HG03432 (cell line): Measurements from ENCODE around the gene ELAVL1.
A peak's percentile ranks its signal among the peaks of the same experiment; 100 is the strongest.
"Not testable (repeated sequence)": the region's sequence is repeated elsewhere in the genome, so short reads cannot be mapped to it uniquely, and the experiment has no call there.

Experiments
- ATAC-seq: cut with Tn5 transposase; IDR thresholded peaks from one replicate; pipeline ENCODE4 v1.9.1; 2021; ENCODE audit warnings: mild to moderate bottlenecking, moderate library complexity; ENCODE audit not compliant: unreplicated experiment

The ELAVL1 gene

DNA sequence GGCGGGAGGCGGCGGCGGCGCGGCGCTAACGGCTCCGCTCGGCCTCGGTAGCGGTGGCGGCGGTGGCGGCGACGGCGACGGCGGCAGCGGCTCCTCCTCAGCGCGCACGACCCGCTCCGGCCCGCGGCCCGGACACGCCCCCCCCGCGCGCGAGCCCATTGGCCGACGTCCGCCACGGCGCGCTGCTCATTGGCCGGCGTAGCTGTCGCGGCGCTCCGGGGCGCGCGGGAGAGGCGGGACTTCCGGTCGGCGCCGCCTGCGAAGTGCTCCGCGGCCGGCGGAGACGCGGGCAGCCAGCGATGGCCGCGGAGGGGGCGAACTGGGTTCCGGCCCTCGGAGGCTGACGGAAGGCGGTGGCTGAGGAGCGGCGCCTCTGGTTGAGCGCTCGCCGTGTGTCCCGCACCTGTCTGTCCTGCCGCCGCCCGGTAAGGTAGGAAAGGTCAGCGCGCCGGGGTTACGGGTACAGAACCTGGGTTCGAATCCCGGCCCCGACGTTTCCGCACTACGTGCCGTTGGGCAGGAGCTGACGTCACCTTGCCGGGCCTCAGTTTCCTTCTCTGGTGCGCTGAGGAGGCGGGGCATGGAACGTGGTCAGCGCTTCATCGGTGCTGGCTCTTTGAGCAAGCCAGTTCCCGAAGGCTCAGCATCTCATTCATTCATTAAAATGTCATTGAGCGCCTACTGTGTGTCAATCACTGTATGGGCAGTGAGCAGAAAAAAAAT lies at the start of gene ELAVL1:
TSS of gene ELAVL1 (minus strand) at position 108 of the 723 bp plus-strand sequence. CDS start 13,826 bp downstream, outside the sequence.
- ATAC-seq: peak; percentile 80

DNA sequence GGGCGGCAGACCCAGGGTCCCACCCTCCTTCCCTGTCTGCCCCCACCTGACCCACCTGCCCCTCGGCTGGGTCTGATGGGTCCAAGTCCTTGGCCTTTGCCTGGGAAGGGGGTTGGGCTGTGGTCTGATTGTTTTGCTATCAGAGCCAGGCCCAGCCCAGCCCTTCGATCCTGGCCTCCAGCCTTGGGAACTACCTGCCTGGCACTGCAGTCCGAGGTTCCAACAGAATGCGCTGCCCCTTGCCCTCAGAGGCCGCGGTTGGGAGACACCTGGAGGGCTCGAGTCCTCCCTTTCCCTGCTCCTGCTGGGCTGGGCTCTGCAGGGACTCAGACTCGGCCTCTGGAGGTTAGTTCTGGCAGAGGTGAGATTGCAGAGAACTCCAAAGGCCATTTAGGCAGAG lies 48.7 kb upstream of the ELAVL1 start:
- ATAC-seq: no peak

DNA sequence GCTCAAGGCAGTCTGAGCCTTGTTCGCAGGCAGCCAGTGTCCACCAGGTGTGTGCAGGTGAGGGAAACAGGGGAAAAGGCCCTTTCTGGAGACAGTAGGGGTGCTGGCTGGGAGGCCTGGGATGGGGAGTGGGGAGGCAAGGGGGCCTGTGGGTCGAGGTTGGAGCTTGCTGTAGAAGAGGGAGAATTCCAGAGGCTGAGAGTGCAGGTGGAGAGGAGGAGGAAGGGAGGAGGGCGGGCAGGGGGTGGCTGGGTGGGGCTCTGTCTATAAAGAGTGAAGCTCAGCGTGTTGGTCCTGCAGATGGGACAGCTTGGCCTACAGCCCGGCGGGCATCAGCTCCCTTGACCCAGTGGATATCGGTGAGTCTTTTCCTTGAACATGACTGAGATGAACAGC lies 47.0 kb upstream of the ELAVL1 start, which contains the start of gene CCL25:
TSS of gene CCL25 (plus strand) at position 297 of the 396 bp plus-strand sequence. CDS start 290 bp downstream, outside the sequence.
- no peak for ATAC-seq

DNA sequence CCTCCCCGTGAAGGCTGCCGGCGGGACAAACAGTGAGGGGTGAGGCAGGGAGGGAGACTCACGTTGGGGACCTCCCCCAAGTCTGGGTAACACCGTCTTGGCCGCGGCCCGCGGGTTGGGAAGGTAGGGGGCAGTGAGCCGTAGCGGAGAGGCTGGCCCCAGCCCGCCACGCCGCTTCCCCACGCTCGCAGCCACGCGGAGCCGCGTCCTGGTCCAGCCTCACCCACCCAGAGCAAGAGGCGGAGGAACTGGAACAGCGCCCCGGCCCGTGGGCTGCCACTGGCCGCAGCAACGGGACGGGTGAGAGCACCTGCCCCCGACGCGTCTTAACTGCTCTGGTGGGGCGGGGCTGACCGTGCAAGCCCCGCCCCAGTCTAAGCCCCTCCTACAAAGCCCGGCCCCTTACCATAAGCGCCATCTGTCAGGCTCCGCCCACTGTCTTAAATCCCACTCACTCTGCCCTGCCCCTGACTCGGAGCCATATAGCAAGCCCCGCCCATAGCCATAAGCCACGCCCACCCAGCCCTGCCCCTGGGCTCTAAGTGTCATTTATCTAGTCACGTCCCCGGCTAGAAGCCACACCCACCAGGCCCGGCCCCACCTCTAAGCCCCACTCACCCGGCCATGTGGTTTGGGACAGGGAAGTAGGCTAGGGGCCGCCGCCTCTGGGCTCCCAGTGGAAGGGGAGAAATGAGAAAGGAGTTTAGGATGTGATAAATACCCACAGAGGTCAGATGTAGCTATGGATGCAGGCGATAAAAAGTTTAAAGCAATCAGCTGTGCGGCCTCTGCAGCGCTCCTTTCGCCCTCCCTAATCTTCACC lies 45.0 kb upstream of the ELAVL1 start:
- ATAC-seq: peak; percentile 83

DNA sequence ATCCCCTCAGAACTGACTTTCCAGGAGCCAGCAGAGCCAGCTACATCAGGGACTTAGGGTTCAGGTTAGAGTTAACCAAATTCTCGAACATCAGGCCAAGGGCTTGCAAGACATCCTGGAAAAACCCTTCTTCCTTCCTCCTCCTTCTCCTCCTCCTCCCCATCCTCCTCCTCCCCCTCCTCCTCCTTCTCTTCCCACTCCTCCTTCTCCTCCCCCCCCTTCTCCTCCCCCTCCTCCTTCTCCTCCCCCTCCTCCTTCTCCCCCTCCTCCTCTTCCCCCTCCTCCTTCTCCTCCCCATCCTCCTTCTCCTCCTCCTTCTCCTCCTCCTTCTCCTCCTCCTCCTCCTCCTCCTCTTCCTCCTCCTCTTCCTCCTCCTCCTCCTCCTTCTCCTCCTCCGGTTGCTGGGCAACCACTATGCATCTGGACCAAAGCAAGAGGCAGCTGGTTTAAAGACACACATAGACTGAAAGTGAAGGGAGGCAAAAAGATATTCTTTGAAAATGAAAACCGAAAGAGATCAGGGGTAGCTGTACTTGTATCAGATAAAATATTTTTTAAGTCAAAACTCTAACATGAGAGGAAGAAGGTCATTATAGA lies 41.2 kb upstream of the ELAVL1 start:
- no peak for ATAC-seq

DNA sequence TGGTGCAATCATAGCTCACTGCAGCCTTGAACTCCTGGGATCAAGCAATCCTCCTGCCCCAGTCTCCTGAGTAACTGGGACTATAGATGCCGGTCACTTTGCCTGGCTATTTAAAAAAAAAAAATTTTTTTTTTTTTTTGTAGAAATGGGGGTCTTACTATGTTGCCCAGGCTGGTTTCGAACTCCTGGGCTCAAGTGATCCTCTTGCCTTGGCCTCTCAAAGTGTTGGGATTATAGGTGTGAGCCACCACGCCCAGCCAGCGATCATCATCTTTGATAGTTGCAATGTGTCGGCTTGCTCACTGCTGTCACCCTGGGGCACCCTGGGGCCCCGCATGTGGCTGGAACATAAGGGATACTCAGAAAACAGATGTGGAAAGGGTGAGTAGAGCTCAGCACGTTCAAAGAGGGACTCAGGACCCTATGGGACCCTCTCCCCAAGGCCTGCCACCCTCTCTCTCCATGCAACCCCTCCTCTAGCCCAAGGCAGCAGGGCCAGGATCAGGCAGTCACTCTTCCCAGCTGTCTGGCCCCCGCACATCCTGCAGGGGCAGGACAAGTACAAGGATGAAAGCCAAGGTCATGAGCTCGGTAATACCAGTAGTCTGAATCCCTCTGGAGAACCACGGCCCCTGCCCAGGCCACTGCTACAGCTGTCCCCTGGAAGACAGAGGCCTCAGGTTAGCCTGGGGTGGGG lies 40.6 kb upstream of the ELAVL1 start:
- ATAC-seq: no peak

DNA sequence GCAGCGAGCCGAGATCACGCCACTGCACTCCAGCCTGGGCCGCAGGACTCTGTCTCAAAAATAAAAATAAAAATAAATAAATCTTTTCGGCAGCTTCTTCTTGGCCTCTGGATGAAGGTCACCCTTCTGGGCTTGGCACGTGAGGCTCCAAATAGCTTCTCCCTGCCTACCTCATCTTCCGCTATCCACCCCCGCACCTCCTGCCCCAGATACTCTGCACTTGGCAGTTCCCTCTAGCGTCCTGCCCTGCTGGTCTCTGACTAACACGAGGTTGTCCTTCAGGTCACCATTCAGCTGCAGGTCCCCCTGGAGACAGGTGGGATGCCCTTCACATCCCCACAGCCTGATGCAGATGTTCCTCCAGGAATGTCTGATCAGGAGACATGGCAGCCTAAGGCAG lies 38.6 kb upstream of the ELAVL1 start:
- no peak for ATAC-seq

DNA sequence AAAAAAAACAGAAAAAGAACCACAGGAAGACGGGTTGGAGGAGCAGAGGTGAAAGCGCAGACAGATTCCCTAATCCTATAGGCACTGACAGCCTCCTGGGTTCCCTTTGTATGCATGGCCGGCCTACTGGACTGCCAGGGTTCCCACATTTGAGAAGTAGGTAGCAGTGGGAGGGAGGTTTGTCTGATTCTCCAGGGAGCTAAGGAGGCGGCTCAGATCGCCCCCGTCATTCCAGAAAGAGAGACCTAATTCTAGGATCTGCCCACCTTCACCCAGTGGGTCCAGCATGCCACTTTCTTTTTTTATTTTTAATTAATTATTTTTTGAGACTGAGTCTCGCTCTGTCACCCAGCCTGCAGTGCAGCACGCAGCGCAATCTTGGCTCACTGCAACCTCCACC lies 37.5 kb upstream of the ELAVL1 start:
- no peak for ATAC-seq

DNA sequence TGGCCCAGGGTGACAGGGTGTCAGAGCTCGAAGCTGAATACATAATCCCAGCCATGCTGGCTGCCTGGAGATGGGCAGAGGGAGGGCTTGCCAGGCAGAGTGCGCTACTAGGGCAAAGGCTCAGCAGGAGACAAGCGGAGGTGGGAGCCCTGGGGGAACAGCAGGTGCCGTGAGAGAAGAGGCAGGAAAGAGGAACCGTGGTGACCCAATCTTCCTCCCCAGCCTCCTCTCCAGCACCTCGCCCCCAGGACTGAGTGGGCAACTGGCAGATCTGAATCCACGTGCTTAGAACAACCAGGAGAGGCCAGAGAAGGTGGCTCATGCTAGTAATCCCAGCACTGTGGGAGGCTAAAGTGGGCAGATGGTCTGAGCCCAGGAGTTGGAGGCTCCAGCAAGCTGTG lies 36.1 kb upstream of the ELAVL1 start:
- ATAC-seq: no peak

DNA sequence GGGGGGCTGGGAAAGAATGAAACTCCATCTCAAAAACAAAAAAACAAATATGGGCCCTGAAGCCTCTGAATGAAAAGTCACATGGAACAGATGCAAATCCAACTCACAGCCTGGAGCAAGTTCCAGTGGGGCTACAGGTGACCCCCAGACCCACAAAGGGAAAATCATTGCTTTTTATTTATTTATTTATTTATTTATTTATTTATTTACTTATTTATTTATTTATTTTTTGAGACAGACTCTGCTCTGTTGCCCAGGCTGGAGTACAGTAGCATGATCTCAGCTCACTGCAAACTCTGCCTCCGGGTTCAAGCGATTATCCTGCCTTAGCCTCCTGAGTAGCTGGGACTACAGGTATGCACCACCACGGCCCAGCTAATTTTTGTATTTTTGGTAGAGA lies 33.8 kb upstream of the ELAVL1 start:
- no peak for ATAC-seq

DNA sequence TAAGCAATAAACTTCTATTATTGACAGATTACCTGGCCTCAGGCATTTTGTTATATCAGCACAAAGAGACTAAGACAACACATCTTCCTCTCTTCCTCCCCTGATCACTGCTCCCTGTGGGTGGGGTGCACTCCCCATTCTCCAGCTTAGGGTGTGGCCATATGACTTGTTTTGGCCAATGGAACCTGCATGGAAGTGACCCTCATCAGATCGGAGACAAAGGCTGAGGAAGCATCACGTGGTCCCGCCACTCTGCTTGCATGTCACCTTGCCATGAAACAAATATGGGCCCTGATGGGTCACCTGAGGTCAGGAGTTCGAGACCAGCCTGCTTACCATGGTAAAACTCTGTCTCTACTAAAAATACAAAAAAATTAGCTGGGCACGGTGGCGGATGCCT lies 33.4 kb upstream of the ELAVL1 start:
- no peak for ATAC-seq

DNA sequence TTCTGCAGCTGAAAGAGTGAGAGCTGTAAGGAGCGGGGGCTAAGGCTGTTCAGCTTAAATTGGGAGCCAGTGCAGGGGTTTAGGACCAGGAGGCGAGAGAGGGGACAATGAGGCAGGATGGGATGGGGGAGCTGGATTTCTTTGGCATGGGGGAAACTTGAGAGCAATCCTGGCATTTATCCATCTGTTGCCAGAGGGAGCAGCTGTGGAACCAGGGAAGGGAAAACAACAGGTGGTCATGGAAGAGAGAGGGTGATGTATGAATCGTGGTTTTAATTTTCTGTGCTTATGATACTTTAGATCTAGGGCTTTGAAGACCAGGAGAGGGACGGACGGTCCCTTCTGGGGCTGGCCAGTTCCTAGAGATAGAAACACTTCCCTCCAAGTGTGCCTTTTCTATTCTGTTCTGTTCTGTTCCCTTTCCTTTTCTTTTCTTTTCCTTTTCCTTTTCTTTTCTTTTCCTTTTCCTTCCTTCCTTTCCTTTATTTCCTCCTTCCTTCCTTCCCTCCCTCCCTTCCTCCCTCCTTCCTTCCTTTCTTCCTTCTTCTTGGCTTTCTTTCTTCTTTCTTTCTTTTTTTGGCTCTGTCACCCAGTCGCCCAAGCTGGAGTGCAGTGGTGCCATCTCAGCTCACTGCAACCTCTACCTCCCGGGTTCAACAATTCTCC lies 31.1 kb upstream of the ELAVL1 start:
- ATAC-seq: no peak

DNA sequence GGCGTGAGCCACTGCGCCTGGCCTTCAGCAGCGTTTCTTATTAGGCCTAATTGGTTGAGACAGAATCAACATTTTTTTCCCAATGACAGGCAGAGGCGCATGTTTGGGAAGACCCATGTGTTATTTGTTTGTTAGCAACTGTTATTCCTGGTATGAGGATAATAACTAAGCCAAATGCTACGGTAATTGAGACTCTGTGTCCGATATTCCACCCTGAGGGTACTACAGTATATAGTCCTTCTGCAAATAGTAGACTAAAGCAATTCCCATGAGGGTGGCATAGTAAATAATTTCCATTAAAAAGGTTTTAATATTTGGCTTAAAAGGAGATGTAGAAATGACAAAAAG lies 28.7 kb upstream of the ELAVL1 start:
- no peak for ATAC-seq

DNA sequence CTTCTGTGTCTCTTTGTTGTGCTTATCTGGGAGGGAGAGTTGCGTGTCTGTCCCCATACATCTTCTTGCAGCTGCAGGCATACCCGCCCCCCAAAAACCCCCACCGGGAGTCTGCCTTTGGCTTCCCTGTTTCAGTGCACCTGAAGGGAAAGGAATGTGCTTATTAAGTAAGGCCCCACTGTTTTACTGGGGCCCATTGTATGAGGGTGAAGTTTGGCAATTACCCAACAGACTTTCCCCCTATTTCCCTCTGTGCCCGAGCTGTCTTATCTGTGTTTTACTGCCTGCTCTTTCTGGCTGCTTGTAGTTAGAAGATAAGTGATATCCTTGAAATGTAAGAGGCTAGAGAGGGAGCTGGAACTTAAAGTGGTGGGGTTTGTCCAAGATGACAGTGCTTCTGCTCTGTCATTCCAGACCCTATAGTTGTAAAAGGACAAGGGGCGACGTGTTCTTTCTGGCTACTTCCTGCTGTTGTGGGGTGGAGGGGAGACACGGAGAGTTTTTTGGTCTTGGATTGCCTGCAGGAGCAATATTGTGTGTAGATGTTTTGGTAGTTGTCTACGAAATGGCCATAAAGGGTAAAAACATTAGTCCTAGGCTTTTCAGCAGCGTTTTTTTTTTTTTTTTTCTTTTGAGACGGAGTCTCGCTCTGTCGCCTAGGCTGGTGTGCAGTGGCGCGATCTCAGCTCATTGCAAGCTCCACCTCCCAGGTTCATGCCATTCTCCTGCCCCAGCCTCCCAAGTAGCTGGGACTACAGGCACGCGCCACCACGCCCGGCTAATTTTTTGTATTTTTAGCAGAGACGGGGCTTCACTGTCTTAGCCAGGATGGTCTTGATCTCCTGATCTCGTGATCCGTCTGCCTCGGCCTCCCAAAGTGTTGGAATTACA lies 28.1 kb upstream of the ELAVL1 start:
- not testable (repeated sequence) for ATAC-seq

DNA sequence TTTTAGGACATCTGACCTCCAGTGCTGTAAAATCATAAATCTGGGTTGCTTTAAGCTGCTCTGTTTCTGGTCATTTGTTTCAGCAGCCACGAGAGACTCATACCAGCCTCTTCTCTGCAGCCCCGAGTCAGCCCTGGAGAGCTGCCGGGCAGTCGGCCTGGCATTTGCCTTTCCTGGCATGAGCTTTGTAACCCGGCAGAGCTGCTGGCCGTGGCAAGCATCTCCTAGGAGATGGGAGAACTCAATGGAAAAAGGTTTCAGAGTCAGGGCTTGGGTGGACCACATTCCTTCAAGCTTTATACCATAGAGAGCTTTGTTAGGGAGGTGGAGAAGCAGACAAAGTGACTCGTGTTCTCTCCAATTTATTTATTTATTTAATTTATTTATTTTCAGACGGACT lies 25.5 kb upstream of the ELAVL1 start:
- no peak for ATAC-seq

DNA sequence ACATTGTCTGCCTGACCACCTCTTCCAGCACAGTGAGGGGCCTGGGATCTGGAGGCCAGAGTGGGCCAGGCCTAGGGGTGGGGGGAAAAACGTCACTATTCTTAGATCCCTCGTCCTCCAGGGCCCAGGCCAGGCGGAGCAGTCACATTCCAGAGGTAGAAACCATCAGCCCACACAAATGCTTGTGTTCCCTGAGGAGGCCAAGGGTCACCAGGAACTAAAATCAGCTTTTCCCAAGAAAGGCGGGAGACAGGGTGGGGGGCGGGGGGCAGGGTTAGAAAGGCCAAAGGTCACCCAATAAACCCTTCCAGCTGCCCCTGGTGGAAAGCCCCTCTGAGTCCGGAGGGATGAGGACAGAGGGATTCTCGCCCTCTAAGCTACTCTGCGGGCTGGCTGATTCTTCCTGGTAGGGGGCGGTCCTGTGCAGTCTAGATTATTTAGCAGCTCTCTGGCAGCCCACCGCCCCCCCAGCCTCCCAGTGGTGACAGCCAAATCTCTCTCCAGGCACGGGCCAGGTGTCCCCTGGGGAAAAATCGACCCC lies 23.6 kb upstream of the ELAVL1 start:
- no peak for ATAC-seq

DNA sequence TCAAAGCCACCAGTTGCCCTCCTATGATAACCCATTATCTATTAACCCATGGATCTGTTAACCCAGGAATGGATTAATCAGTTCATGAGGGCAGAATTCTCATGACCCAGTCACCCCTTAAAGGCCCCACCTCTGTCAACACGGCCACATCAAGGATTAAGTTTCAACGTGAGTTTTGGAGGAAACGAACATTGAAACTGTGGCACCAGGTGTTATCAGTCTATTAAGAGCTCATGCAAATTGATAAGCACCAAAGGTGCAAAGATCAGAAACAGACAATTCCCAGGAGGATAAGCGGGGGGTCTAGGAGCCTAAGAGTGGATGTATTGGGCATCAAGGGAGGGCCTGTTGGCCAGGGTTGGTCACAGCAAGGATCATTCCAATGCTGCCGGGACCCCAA lies 19.9 kb upstream of the ELAVL1 start:
- no peak for ATAC-seq

DNA sequence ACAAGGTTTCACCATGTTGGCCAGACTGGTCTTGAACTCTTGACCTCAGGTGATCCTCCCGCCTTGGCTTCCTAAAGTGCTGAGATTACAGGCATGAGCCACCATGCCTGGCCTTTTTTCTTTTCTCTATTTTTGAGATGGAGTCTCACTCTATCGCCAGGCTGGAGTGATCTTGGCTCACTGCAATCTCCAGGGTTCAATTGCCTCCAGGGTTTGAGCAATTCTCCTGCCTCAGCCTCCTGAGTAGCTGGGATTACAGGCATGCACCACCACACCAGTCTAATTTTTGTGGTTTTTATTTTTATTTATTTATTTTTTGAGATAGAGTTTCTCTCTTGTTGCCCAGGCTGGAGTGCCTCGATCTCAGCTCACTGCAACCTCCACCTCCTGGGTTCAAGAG lies 18.8 kb upstream of the ELAVL1 start:
- not testable (repeated sequence) for ATAC-seq

DNA sequence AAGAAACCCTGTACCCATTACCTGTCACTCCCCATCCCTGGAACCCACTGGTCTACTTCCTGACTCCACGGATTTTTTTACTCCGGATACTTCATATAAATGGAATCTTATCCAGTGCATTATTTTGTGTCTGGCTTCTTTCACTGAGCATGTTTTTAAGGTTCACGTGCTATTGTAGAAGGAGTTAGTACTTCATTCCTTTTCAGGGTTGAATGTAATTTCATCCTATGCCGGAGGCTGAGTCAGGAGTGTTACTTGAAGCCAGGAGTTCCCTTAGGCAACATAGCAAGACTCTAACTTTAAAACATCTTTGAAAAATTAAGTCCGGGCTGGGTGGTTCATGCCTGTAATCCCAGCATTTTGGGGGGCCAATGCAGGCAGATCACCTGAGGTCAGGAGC lies 17.9 kb upstream of the ELAVL1 start:
- no peak for ATAC-seq
